HUES64 (cell line): ENCODE measurements around the gene NIPAL4.

ENCODE experiments used
- H3K27ac ChIP-seq: 2 replicates; pipeline ENCODE4 v1.7.0; 2013; ENCODE audit warnings: low read depth, low read length, inconsistent platforms
- H3K27me3 ChIP-seq: 2 replicates; pipeline ENCODE4 v1.6.1; 2013; ENCODE audit warnings: mild to moderate bottlenecking, low read length; ENCODE audit not compliant: insufficient read depth
- H3K36me3 ChIP-seq: 2 replicates; pipeline ENCODE4 v1.6.1; 2013; ENCODE audit warnings: mild to moderate bottlenecking, low read length; ENCODE audit not compliant: insufficient read depth
- H3K4me1 ChIP-seq: 2 replicates; pipeline ENCODE4 v1.6.1; 2013; ENCODE audit warnings: mild to moderate bottlenecking, low read length, moderate library complexity; ENCODE audit not compliant: insufficient read depth
- H3K4me3 ChIP-seq: 2 replicates; pipeline ENCODE4 v1.5.1; 2013; ENCODE audit warnings: mild to moderate bottlenecking, low read length, moderate library complexity
- H3K9ac ChIP-seq: 2 replicates; pipeline ENCODE4 v1.6.1; 2013; ENCODE audit warnings: mild to moderate bottlenecking, low read depth, low read length
- H3K9me3 ChIP-seq: 2 replicates; pipeline ENCODE4 v1.6.1; 2013; ENCODE audit warnings: low read depth, low read length; ENCODE audit not compliant: insufficient read depth
- WGBS: fragments of 150-250, 120-280 bp; methylation state at CpG from one replicate; pipeline ENCODE4 v1.1.7; 2013; ENCODE audit warnings: missing lambda C conversion rate; 5-methylcytosine and 5-hydroxymethylcytosine counted together

NIPAL4 gene

GRCh38 chr5:157486861-157487260 lies 26.8 kb downstream of the NIPAL4 start:
- WGBS: 85% methylated on average over 3 of the region's 3 CpGs
- H3K9ac ChIP-seq: no peak overlapping the region
- H3K4me3 ChIP-seq: no peak overlapping the region
- H3K9me3 ChIP-seq: no peaks in the 10 kb centered on the region
- no peaks in the 10 kb centered on the region for H3K4me1 ChIP-seq
- no peaks in the 10 kb centered on the region for H3K27me3 ChIP-seq
- H3K27ac ChIP-seq: no peak overlapping the region
- peaks cover 47% of the 10 kb centered on the region; the same call in 1 of the 2 replicates for H3K36me3 ChIP-seq

- no peak overlapping the region for H3K9ac ChIP-seq
- H3K9me3 ChIP-seq: no peaks in the 10 kb centered on the region
- peaks cover 50% of the 10 kb centered on the region; the same call in 1 of the 2 replicates for H3K36me3 ChIP-seq
- no peak overlapping the region for H3K27ac ChIP-seq
- no peak overlapping the region for H3K4me3 ChIP-seq
- WGBS: 92% methylated on average over 3 of the region's 3 CpGs
- no peaks in the 10 kb centered on the region for H3K27me3 ChIP-seq
- no peaks in the 10 kb centered on the region for H3K4me1 ChIP-seq
These were observed 27.3 kb downstream of the NIPAL4 start for GRCh38 chr5:157487358-157487757.

- no peaks in the 10 kb centered on the region for H3K9me3 ChIP-seq
- no peak overlapping the region for H3K9ac ChIP-seq
- 92% methylated on average over 11 of the region's 11 CpGs for WGBS
- no peaks in the 10 kb centered on the region for H3K27me3 ChIP-seq
- no peak overlapping the region for H3K27ac ChIP-seq
- H3K4me3 ChIP-seq: no peak overlapping the region
- peaks cover 51% of the 10 kb centered on the region; the same call in 1 of the 2 replicates for H3K36me3 ChIP-seq
- no peaks in the 10 kb centered on the region for H3K4me1 ChIP-seq
These were observed 31.5 kb downstream of the NIPAL4 start for GRCh38 chr5:157491471-157491995.

GRCh38 chr5:157492886-157493285 lies 32.9 kb downstream of the NIPAL4 start:
- no peaks in the 10 kb centered on the region for H3K9me3 ChIP-seq
- 96% methylated on average over 9 of the region's 9 CpGs for WGBS
- no peaks in the 10 kb centered on the region for H3K4me1 ChIP-seq
- H3K27ac ChIP-seq: no peak overlapping the region
- H3K36me3 ChIP-seq: peaks cover 44% of the 10 kb centered on the region; the same call in 1 of the 2 replicates
- H3K9ac ChIP-seq: no peak overlapping the region
- no peak overlapping the region for H3K4me3 ChIP-seq
- no peaks in the 10 kb centered on the region for H3K27me3 ChIP-seq

- peaks cover 36% of the 10 kb centered on the region; the same call in 1 of the 2 replicates for H3K36me3 ChIP-seq
- H3K4me1 ChIP-seq: no peaks in the 10 kb centered on the region
- no peaks in the 10 kb centered on the region for H3K27me3 ChIP-seq
- H3K9me3 ChIP-seq: no peaks in the 10 kb centered on the region
- H3K4me3 ChIP-seq: no peak overlapping the region
- WGBS: 94% methylated on average over 5 of the region's 5 CpGs
- no peak overlapping the region for H3K27ac ChIP-seq
- H3K9ac ChIP-seq: no peak overlapping the region
These were observed 34.3 kb downstream of the NIPAL4 start for GRCh38 chr5:157494178-157494832.

- Histone ChIP-seq H3K36me3 (peaks cover 28% of the 10 kb centered on the region; the same call in 1 of the 2 replicates), H3K4me1 (no peaks in the 10 kb centered on the region), H3K27me3 (no peaks in the 10 kb centered on the region), H3K9me3 (no peaks in the 10 kb centered on the region), H3K27ac (no peak overlapping the region), H3K9ac (no peak overlapping the region), H3K4me3 (no peak overlapping the region)
- WGBS: 96% methylated on average over 8 of the region's 8 CpGs
These were observed 36.9 kb downstream of the NIPAL4 start for GRCh38 chr5:157496864-157497263.

GRCh38 chr5:157497875-157498611 lies 38.0 kb downstream of the NIPAL4 start:
- Histone ChIP-seq H3K9ac (no peak overlapping the region), H3K4me1 (no peaks in the 10 kb centered on the region), H3K9me3 (no peaks in the 10 kb centered on the region), H3K4me3 (no peak overlapping the region), H3K36me3 (peaks cover 27% of the 10 kb centered on the region; the same call in 1 of the 2 replicates), H3K27me3 (no peaks in the 10 kb centered on the region), H3K27ac (no peak overlapping the region)
- 93% methylated on average over 10 of the region's 10 CpGs for WGBS

GRCh38 chr5:157502143-157502647 lies 42.2 kb downstream of the NIPAL4 start:
- no peaks in the 10 kb centered on the region for H3K4me1 ChIP-seq
- H3K9ac ChIP-seq: no peak overlapping the region
- H3K4me3 ChIP-seq: no peak overlapping the region
- peaks cover 38% of the 10 kb centered on the region; the same call in 1 of the 2 replicates for H3K36me3 ChIP-seq
- H3K27ac ChIP-seq: no peak overlapping the region
- H3K9me3 ChIP-seq: no peaks in the 10 kb centered on the region
- 98% methylated on average over 8 of the region's 8 CpGs for WGBS
- no peaks in the 10 kb centered on the region for H3K27me3 ChIP-seq

GRCh38 chr5:157504053-157504452 lies 44.0 kb downstream of the NIPAL4 start:
- 80% methylated on average over 8 of the region's 8 CpGs for WGBS
- Histone ChIP-seq H3K36me3 (peaks cover 44% of the 10 kb centered on the region; the same call in 1 of the 2 replicates), H3K9me3 (no peaks in the 10 kb centered on the region), H3K27ac (no peak overlapping the region), H3K9ac (no peak overlapping the region), H3K4me1 (no peaks in the 10 kb centered on the region), H3K27me3 (no peaks in the 10 kb centered on the region), H3K4me3 (no peak overlapping the region)

- H3K36me3 ChIP-seq: peaks cover 49% of the 10 kb centered on the region; the same call in 1 of the 2 replicates
- no peak overlapping the region for H3K4me3 ChIP-seq
- H3K27me3 ChIP-seq: no peaks in the 10 kb centered on the region
- no peaks in the 10 kb centered on the region for H3K4me1 ChIP-seq
- 95% methylated on average over 6 of the region's 6 CpGs for WGBS
- H3K9me3 ChIP-seq: no peaks in the 10 kb centered on the region
- no peak overlapping the region for H3K27ac ChIP-seq
- no peak overlapping the region for H3K9ac ChIP-seq
These were observed 45.5 kb downstream of the NIPAL4 start for GRCh38 chr5:157505496-157505895.

GRCh38 chr5:157506066-157506590 lies 46.1 kb downstream of the NIPAL4 start:
- H3K4me3 ChIP-seq: no peak overlapping the region
- H3K4me1 ChIP-seq: no peaks in the 10 kb centered on the region
- 85% methylated on average over 3 of the region's 3 CpGs for WGBS
- peaks cover 54% of the 10 kb centered on the region; the same call in 1 of the 2 replicates for H3K36me3 ChIP-seq
- H3K9ac ChIP-seq: no peak overlapping the region
- H3K9me3 ChIP-seq: no peaks in the 10 kb centered on the region
- H3K27me3 ChIP-seq: no peaks in the 10 kb centered on the region
- no peak overlapping the region for H3K27ac ChIP-seq
